GM21423 (cell line): Measurements from ENCODE around the gene SLC16A11.
"Not testable (repeated sequence)": the region's sequence is repeated elsewhere in the genome, so short reads cannot be mapped to it uniquely, and the experiment has no call there.

ENCODE experiments used
- ATAC-seq: cut with Tn5 transposase; IDR thresholded peaks from one replicate; pipeline ENCODE4 v1.9.1; 2021; ENCODE audit warnings: mild to moderate bottlenecking, moderate library complexity; ENCODE audit not compliant: unreplicated experiment

Gene SLC16A11

GRCh38 chr17:7011415-7011814 lies 32.5 kb downstream of the SLC16A11 start:
- no peak for ATAC-seq

GRCh38 chr17:7010523-7010922 lies 33.4 kb downstream of the SLC16A11 start:
- no peak for ATAC-seq

DNA sequence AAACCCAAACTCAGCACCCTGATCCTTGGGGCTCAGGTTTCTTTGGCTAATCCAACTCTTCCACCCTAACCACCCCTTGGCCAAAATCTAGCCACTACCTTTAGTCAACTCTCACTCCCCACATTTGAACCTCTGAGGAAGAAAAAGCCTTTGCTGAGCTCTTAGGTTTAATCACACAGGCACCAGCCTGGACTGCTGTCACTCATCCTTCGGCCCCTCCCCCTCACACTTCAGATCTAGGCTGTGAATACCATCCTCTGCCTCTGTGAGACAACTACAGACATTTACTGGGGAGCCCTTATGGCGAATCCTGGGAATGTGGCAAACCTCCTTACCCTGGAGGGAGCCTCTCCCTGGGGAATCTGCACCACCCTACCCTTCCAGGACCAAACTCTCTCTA lies 36.7 kb downstream of the SLC16A11 start:
- no peak for ATAC-seq

GRCh38 chr17:7005716-7006115 lies 38.2 kb downstream of the SLC16A11 start:
- no peak for ATAC-seq

DNA sequence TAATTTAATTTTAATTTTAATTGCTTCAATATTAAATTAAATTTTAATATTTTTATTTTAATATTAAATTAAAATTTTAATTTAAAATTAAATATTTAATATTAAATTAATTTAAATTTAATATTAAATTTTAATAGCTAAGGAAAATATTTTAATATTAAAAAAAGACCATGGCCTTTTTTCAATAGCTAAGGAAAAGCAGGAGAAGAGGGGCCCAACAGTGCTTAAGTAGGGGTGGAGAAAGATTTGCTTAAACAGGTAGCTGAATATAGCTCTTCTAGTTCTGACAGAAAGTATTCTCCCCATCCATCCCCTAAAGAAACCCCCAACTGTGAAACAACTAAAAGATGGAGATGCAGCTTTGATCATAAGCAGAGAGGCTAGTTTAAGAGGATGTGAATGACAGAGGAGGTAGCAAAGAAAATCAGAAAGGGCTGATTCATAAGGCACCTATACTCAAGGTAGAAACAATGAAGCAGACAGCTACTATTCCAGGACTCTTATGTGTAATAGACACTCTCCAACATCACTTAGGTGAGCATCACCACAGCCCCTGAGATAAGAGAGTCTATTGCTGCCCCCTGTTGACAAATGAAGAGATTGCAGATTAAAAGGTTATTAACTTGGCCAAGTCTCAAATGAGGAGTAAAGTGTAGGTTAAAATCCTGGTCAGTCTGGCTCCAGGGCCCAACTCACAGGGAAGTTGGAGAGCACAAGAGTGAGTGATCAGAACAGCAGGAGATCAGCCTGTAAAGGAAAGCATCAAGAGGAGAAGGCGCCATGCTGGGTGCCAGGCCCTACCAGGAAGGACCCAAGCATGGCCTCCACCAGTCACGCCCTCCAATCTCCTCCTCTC lies 39.3 kb downstream of the SLC16A11 start:
- no peak for ATAC-seq

- ATAC-seq, result no peak
These were observed 40.1 kb downstream of the SLC16A11 start for GRCh38 chr17:7003745-7004144.

DNA sequence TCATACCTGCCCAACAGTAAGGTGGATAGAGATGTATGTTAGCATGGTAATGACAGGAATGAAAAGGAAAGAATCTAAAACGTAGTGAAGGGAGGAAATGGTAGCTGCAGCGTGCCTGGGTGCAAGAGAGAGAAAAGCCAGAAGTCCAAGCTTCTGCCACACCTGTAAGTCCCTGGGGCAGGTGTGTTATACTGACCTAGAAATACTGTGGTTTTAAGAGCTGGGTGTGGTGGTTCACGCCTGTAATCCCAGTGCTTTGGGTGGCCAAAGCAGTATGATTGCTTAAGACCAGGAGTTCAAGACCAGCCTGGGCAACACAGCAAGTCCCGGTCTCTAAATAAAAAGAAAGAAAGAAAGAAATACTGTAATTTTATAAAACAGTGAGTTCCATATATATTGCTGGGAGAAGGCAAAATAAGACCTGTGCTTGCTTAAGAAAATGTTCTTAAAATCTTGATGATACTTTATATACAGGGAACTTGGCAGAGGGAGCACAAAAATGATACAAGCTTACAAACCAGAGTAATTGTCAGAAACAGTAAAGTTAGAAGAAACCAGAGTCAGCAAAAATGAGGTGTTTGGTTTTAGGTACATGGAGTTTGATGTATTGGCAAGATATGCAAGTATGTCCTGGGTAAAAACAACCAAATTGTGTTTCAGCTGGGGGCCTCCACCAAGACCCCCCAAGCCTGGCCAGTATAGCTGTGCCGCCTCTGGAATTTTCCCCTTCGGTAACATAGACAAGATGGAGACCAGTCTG lies 41.4 kb downstream of the SLC16A11 start:
- no peak for ATAC-seq

DNA sequence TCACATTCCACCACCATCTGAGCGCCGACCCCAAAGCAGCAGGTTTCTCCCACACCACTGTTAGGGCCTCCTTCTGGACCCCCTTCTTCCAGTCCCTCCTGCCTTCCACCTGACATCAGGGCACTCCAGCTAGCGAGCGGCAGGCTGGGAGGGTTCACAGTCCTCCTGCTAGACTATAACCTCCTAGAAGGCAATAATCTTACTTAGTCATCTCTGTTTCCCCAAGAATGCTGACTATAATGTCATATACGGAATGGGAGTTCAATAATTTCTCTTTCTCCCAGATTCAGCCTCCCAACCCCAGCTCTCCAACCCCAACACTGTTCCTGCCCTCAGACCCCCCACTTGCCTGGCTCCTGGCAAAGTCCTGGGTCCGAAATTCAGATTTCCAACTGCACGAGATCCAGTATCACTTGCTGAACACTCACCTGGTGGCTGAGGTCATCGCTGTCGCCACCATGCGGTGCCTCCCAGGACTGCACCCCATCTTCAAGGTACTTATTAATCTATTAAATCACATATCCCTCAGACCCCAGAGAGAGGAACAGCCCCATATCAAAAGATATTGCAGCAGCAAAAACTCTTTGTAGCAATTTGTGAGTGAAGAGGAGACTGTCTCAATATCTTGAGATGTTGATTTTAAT lies 42.5 kb downstream of the SLC16A11 start:
- ATAC-seq, result no peak

DNA sequence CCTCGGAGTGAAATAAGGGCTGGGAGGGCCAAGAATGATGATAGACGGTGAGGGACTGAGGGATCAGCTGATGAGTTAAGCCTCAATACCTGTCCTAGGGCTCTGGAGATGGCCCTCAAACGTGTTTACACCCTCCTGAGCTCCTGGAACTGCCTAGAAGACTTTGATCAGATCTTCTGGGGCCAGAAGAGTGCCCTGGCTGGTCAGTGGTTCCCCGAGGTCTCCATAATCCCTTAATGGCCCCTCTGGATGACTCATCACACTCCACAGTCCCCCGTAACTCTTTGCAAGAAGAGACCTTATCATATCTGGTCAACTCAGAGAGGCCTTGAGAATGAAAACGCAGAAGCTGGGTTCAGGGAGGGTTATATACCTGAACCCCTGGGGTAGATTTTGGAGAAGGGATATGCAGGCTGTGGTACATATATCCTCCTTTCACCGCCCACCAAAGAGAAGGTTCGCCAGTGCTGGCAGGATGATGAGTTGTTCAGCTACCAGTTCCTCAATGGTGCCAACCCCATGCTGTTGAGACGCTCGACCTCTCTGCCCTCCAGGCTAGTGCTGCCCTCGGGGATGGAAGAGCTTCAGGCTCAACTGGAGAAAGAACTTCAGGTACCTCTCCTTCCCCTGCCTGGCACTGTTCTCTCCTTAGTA lies 44.9 kb downstream of the SLC16A11 start:
- ATAC-seq, result no peak

GRCh38 chr17:6997171-6997570 lies 46.7 kb downstream of the SLC16A11 start:
- ATAC-seq, result no peak

DNA sequence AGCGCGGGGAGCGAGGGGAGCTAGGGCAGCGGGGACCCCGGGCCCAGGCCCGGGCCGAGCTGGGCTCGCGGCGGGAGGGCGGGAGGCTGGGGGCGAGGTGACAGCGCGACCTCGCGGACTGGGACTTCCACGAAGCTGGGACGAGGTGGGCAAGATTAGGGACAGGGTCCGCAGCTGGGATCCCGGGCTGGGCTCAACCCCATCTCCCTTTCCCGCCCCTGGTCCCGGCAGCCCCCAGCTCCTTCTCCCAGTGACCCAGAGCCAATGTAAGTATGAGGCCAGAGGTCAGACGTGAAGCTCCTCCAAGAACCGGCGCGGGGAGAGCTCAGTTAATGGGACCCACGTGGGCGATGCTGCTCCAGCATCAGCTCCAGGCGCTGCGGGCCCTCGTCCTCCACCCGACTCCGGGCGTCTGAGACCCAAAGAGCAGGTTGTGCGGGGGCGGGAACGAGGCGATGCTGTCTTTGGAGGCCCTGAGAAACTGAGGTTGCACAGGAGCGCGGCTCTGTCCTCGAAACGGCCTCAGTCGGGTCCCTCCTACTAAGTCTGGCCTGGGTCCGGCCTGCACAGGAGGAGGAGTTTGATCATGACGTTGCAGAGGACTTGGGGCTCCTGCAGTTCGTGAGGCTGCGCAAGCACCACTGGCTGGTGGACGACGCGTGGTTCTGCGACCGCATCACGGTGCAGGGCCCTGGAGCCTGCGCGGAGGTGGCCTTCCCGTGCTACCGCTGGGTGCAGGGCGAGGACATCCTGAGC lies 47.5 kb downstream of the SLC16A11 start:
- no peak for ATAC-seq

GRCh38 chr17:6995500-6996255 lies 48.2 kb downstream of the SLC16A11 start, which contains the start of gene ALOX12:
ALOX12 (plus strand) TSS chr17:6996049; CDS start chr17:6996118, 69 bp downstream.
- ATAC-seq, result no peak

DNA sequence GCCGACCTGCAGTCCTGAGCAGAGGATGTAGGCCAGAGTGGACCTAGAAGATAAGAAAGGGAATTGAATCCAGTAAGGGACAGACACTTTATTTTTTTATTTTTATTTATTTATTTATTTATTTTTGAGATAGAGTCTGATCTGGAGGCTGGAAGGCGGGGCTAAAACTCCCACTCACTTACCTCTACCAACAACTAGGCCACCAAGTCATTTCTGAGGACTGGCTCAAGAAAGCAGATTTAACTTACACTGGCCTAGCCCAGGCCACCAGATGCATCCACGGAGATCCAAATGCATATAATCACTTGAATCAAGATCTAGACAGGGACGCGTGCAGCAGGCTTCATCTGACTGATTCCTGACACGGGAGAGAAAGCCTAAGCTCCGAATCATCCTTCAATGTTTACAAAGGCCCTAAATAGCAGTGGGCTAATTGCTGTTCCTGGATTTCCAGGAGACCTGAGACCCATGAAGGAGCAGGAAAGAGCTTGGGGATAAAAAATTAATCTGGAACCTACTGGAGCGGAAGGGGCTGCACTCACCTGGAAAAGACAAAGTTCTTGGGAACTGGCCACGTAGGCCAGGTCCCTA lies 49.1 kb downstream of the SLC16A11 start:
- ATAC-seq, result no peak

- no peak for ATAC-seq
These were observed 49.7 kb downstream of the SLC16A11 start for GRCh38 chr17:6994118-6994598.

- not testable (repeated sequence) for ATAC-seq
These were observed 50.3 kb downstream of the SLC16A11 start for GRCh38 chr17:6993613-6994056.
